RWPE1 (cell line): ENCODE measurements around the gene ZNF787.

ENCODE experiments used
- CTCF ChIA-PET: fragments of 350-600 bp; sonication (Branson Sonifier 250); formaldehyde crosslinking; extraction: SDS; loops from one replicate; lab custom pipeline; 2021; lab: Yijun Ruan, JAX
- POLR2A ChIA-PET: fragments of 400-600 bp; formaldehyde crosslinking; extraction: SDS; loops from one replicate; lab custom pipeline; 2020; ENCODE audit warnings: antibody characterized with exemption; ENCODE audit not compliant: low non-redundant PET; lab: Yijun Ruan, JAX
- DNase-seq: peaks from one replicate; pipeline ENCODE4 v3.0.0; 2012; ENCODE audit warnings: low spot score
- H3K27ac ChIP-seq: fragments of 450-650 bp; 2 replicates; pipeline ENCODE4 v1.5.1; 2017
- TF ChIP-seq, protein P1 (sequence below): fragments of 450-650 bp; conservative IDR thresholded peaks from 2 replicates; pipeline ENCODE4 v1.5.1; 2017; ENCODE audit warnings: low read depth, mild to moderate bottlenecking

ZNF787 gene

DNA sequence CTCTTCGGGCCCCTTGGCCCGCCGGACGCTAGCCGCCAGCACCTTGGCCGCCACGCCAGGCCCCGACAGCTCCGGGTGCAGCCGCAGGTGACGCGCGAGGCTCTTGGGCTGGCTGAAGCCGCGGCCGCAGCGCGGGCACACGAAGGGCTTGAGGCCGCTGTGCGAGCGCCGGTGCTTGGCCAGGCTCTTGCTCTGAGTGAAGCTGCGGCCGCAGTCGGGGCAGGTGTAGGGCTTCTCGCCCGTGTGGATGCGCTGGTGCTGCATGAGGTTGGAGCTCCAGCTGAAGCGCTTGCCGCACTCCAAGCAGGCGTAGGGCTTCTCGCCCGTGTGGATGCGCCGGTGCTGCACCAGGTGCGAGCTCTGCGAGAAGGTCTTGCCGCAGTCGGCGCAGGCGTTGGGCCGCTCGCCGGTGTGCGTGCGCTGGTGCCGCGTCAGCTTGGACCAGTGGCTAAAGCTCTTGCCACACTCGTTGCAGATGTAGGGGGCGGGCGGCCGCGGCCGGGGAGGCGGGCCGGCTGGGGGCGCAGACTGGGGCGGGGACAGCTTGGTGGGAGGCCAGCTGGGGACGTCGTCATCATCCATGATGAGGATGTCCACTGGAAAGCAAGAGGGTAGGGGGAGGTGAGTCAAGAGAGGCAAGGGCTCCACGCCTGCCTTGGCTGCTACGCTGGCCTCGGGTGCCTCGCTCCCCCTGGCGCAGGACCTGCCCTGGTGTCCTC, 32.4 kb downstream of the ZNF787 start:
- POLR2A ChIA-PET, result no interaction called here
- H3K27ac ChIP-seq, result no peak overlapping the region
- CTCF ChIA-PET, result no interaction called here
- DNase-seq, result no peak
- TF ChIP-seq, protein P1, sequence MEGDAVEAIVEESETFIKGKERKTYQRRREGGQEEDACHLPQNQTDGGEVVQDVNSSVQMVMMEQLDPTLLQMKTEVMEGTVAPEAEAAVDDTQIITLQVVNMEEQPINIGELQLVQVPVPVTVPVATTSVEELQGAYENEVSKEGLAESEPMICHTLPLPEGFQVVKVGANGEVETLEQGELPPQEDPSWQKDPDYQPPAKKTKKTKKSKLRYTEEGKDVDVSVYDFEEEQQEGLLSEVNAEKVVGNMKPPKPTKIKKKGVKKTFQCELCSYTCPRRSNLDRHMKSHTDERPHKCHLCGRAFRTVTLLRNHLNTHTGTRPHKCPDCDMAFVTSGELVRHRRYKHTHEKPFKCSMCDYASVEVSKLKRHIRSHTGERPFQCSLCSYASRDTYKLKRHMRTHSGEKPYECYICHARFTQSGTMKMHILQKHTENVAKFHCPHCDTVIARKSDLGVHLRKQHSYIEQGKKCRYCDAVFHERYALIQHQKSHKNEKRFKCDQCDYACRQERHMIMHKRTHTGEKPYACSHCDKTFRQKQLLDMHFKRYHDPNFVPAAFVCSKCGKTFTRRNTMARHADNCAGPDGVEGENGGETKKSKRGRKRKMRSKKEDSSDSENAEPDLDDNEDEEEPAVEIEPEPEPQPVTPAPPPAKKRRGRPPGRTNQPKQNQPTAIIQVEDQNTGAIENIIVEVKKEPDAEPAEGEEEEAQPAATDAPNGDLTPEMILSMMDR, result no peak

DNA sequence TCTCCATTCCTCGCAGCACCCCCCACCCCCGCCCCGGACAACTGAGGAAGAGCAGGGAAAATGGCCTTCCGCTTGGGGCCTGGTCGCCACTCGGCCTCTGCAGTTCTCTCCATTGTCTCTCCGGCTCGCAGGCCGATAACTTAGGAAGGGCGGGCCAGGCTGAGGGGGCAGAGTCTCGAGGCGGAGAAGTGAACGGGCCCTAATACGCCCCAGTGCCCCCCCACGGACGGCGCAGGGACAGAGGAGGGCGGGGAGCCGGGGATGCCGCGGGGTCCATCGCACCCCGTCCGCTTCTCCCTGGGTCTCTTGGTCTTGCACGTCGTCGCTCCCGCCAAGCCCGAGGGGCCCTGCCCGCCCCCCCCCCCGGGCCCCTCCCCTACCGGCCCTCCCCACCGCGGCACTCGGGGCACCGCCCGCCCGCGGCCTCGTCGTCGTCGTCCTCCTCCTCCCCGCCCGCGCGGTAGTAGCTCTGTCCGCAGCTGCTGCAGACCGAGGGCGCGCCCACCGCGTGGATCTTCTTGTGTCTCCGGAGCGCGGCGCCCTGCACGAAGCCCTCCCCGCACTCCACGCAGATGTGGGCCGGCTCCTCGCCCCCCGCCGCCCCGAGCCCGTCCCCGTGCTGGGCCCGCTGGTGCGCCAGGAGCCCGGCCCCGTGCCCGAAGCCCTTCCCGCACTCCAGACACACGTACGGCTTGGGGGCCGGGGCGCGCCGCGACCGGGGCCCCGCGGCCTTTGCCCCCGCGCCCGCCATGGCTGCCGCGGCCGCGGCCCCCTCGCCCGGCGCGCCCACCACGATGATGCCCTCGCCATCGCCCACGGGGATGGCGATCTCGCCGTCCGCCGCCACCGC, 33.2 kb downstream of the ZNF787 start:
- H3K27ac ChIP-seq, result no peak overlapping the region
- ChIA-PET POLR2A (no interaction called here), CTCF (no interaction called here)
- DNase-seq, result no peak
- TF ChIP-seq, protein P1, result no peak

DNA sequence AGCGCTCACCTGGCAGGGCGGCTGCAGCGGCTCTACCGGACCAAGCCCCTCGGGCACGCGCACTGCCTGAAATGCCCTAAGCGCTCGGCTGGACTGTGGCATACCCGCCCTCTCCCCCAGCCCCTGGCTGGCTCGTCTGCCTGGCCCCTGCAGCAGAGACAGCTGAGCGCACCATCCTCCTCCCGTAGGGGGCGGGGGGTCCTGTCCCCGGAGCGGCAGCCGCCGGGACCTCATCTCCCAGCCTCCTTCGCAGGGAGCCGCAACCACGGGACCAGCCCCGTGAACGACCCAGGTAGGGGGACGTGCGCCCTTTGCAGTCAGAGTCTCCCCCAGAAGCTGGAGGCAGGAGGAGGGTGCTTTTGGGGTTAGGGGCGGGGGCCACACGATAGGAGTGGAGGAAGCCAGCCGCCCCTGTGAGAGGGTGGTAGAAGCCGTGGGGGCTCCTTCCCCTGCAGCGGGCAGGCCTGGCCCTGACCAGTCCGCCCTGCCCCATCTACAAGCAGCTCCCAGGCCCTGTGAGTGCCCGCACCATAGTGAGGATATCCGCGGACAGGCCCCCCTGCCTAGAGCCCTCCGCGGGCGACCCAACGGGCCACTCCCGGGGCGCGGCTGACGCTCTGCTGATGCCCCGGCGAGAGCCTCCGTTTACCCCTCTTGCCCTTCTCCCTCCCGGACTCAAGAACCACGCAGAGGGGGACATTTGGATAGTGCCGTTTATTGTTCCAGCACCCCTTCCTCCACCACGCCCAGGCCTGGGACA, 34.2 kb downstream of the ZNF787 start:
- TF ChIP-seq, protein P1, result no peak
- ChIA-PET POLR2A (no interaction called here), CTCF (no interaction called here)
- 0 out of 2 replicates have a peak overlapping the region, but pooled peaks have one; percentile 22 for H3K27ac ChIP-seq
- no peak for DNase-seq

DNA sequence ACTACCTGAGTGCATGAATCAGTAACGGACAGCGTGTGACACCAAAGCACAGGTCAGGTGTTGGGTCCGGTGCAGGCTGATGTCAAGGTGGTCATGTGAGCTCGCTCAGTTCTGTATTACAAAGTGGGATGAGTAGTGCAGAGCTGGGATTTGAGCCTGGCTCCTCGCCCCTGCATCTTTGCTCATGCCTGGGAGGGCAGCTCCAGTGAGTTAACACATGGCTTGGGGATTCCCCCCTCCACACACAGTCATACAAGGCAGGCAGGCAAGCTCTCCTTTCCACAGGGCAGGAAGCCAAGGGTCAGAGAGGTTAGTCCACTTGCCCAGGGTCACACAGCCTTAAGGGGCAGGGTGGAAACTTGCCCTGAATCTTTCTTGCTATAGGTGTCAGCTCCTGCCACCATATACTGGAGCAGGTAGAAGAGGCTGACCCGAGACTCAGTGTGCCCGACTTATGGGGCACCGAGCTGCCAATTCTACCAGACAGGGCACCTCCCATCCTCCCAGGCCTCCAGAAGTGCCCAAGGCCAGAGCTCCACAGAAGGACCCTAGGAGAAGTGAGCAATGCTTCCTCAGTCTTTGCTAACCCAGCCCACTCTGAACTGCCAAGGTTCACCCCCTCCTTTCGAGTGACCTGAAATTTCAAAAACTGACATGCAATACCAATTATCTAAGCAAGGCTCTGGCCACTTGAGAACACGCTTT, 35.4 kb downstream of the ZNF787 start:
- POLR2A ChIA-PET, result no interaction called here
- DNase-seq, result no peak
- peak overlapping the region; percentile 22; the same call in 1 of the 2 replicates for H3K27ac ChIP-seq
- CTCF ChIA-PET, result interaction anchor here (0.6 to 1.4 kb wide), 2 partner anchors 9 to 91 kb away, joined by 3 to 7 read pairs; no protein-coding TSS in a partner anchor
- TF ChIP-seq, protein P1, result no peak

DNA sequence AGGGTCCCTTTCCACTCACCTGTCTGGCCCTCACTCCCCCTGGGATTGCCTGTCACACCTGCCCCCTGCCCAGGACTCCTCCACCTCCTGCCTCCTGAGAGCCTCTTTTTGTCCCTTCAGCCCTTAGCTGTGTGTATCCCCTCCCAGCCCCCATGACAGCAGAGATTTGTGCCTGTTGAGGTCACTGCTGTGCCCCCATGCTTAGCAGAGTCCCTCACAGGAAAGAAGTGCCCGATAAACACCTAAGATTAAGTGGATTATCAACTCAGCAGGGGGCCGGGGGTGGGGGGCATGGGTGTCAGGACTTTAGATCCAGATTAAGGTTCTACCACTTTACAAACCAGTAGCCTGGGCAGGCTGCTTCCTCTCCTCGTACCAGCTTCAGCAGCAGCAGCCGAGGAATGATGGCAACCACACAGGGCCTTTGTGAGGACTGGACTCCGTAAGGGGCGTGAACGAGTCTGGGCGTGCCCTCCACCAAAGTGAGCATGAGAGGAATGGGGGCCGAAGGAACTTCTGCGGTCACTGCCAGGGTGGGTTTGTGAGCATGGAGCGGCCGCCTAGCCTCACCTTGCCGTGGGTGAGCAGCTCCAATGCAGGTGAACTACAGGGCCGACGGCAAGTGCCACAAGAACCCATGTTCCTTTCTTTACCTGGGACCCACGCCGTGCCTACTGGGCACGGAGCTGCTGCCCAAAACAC, 36.1 kb downstream of the ZNF787 start:
- TF ChIP-seq, protein P1, result no peak
- H3K27ac ChIP-seq, result peak overlapping the region; percentile 22; the same call in 1 of the 2 replicates
- no peak for DNase-seq
- ChIA-PET CTCF (interaction anchor here (1.4 kb wide), 1 partner anchor 9 kb away, joined by 7 read pairs; no protein-coding TSS in a partner anchor), POLR2A (no interaction called here)
